IMR-90 (cell line): Measurements from ENCODE around the gene UBE2E2. TPM values are rescaled to one million over a fixed set of nuclear protein-coding genes. Genes with fewer than 3 reads are reported as not detected.

Source experiments
- CHD1 ChIP-seq: IDR thresholded peaks from 2 replicates; pipeline ENCODE4 v1.6.1; 2012; ENCODE audit warnings: low read depth, low read length, improper control_type of control experiment
- MAFK ChIP-seq: IDR thresholded peaks from 2 replicates; pipeline ENCODE4 v1.6.1; 2012; ENCODE audit warnings: low read depth, low read length, improper control_type of control experiment
- polyA plus RNA-seq, 3 experiments: library from polyadenylated mRNA; depleted of rRNA; stranded (reverse); fragments of >200 nt; gene quantifications; 2 replicates each; pipeline ENCODE4 v1.2.3, GENCODE V29; 2012; ENCODE audit warnings: low replicate concordance in 1 of 3
- total RNA-seq: library from RNA; depleted of rRNA; stranded (reverse); fragments of >200 nt; gene quantifications from 2 replicates; pipeline ENCODE4 v1.2.3, GENCODE V29; 2012

Gene UBE2E2
- total and polyA plus RNA-seq, 2 of the 4 experiments (the other 2 are of a cell fraction), result 18.6 to 32.7 TPM

DNA sequence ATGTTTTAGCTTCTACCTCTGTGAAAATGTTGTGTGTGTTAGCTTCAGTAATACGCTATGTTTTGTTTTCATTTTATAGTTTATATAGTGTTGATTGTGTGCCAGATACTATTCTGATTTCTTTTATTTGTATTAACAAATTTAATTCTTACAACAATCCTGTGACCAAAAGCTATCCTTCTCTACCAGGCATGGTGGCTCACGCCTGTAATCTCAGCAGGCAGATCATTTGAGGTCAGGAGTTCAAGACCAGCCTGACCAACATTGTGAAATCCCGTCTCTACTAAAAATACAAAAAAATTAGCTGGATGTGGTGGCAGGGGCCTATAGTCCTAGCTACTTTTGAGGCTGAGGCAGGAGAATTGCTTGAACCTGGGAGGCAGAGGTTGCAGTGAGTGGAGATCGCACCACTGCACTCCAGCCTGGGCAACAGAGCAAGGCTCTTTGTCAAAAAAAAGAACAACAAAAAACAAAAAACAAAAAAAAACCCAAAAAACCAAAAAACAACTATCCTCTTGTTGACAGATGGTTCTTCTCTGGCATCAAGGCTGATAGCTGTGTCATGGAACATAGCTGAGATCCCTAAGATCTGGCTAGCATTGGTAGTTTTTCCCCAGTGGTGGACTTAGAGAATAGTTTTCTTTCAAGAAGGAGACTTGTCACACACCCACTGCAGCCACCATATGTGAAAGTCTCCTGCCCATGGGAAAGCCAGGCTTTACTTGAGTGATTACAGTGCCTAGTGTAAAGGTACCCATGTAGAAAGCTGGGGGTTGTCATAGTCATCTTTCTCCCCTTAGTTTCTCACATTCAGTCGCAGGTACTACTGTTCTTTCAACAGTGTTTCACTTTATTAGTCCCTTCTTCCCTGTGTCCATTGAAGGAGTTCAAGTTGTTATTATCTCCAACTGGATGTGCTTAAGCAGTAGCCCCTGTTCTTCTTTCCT is 116.5 kb downstream of the UBE2E2 start (continued):
- TF ChIP-seq MAFK, result no peak
- TF ChIP-seq CHD1, result no peak
